A549 (cell line): Measurements from ENCODE around the gene CCDC182.

Experiments used
- HDAC2 ChIP-seq: fragments of 200-600 bp; sonication (generic); IDR thresholded peaks from 2 replicates; pipeline ENCODE4 v1.6.1; 2016
- MYC ChIP-seq: IDR thresholded peaks from 2 replicates; pipeline ENCODE4 v1.6.1; 2012; ENCODE audit warnings: mild to moderate bottlenecking, inconsistent platforms, low read length, improper control_type of control experiment, borderline replicate concordance
- NFE2L2 ChIP-seq: fragments of 150-350 bp; conservative IDR thresholded peaks from 2 replicates; pipeline ENCODE4 v1.6.1; 2014; ENCODE audit warnings: low read length
- POLR2A ChIP-seq: IDR thresholded peaks from 2 replicates; pipeline ENCODE4 v1.6.1; 2012; ENCODE audit warnings: mild to moderate bottlenecking, low read length
- RFX5 ChIP-seq: fragments of 450-650 bp; IDR thresholded peaks from 2 replicates; pipeline ENCODE4 v1.7.1; 2014; ENCODE audit warnings: antibody characterized with exemption, mild to moderate bottlenecking, moderate library complexity
- TF ChIP-seq, protein P1 (sequence below): fragments of >200 bp; sonication (Bioruptor Twin); formaldehyde crosslinking; IDR thresholded peaks from 3 replicates; pipeline ENCODE4 v1.5.1; 2016
- TF ChIP-seq, protein P2 (sequence below): fragments of 150-350 bp; IDR thresholded peaks from 2 replicates; pipeline ENCODE4 v1.6.1; 2014; ENCODE audit warnings: low read depth, mild to moderate bottlenecking, low read length

DNA sequence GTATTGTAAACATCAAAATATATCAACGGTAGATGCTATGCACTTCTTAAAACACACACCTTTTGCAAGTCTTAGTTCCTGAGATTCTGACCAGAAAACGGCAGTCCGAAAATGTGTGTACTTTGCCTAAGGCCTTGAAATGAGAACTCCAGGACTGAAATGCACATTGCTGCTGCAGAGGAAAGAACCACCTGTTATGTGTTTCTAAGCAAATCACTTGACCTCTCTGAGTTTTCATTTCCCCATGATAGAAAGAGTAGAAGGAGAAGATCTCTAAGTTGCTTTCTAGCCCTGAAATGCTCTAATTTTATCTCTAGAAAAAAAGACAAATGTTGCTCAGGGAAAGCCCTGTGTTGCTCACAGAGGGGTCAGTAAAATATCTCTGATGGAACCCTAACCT, 9.9 kb downstream of the CCDC182 start:
- TF ChIP-seq RFX5 (no peak), MYC (no peak), POLR2A (no peak), HDAC2 (no peak), NFE2L2 (no peak)
- TF ChIP-seq, protein P1, sequence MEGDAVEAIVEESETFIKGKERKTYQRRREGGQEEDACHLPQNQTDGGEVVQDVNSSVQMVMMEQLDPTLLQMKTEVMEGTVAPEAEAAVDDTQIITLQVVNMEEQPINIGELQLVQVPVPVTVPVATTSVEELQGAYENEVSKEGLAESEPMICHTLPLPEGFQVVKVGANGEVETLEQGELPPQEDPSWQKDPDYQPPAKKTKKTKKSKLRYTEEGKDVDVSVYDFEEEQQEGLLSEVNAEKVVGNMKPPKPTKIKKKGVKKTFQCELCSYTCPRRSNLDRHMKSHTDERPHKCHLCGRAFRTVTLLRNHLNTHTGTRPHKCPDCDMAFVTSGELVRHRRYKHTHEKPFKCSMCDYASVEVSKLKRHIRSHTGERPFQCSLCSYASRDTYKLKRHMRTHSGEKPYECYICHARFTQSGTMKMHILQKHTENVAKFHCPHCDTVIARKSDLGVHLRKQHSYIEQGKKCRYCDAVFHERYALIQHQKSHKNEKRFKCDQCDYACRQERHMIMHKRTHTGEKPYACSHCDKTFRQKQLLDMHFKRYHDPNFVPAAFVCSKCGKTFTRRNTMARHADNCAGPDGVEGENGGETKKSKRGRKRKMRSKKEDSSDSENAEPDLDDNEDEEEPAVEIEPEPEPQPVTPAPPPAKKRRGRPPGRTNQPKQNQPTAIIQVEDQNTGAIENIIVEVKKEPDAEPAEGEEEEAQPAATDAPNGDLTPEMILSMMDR = no peak
- TF ChIP-seq, protein P2, sequence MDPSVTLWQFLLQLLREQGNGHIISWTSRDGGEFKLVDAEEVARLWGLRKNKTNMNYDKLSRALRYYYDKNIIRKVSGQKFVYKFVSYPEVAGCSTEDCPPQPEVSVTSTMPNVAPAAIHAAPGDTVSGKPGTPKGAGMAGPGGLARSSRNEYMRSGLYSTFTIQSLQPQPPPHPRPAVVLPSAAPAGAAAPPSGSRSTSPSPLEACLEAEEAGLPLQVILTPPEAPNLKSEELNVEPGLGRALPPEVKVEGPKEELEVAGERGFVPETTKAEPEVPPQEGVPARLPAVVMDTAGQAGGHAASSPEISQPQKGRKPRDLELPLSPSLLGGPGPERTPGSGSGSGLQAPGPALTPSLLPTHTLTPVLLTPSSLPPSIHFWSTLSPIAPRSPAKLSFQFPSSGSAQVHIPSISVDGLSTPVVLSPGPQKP = no peak
